Measurements from ENCODE around the gene MPL.

MPL gene

DNA sequence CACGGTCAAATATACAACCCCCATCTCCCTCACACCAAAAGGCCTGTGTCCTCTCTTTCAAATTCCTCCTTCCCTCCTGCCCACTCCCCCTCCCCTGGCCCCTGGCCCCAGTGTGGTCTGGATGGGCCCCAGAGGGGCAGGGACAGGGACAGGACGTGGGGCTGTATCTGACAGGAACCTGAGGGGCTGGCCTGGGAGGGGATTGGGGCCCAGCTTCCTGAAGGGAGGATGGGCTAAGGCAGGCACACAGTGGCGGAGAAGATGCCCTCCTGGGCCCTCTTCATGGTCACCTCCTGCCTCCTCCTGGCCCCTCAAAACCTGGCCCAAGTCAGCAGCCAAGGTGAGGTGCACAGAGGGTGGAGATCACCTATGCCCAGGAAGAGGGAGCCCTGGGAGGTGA, at the start of gene MPL:
Gene MPL, plus strand, starts transcription at position 231 of the 400 bp plus-strand sequence. Its CDS starts 31 bp downstream, at position 262.
- TF ChIP-seq CTCF (IDR thresholded peaks at IDR 0.05; ENCODE audit: low read depth, low read length) = no peak
- no peak within 1 kb of the TSS for H3K4me3 ChIP-seq (ENCODE audit: low read depth, low read length)

- no peak overlapping the region for H3K4me3 ChIP-seq (ENCODE audit: low read depth, low read length)
- TF ChIP-seq CTCF (IDR thresholded peaks at IDR 0.05; ENCODE audit: low read depth, low read length) = no peak
These were observed 49.4 kb upstream of the MPL start for GRCh38 chr1:43288058-43288784.

DNA sequence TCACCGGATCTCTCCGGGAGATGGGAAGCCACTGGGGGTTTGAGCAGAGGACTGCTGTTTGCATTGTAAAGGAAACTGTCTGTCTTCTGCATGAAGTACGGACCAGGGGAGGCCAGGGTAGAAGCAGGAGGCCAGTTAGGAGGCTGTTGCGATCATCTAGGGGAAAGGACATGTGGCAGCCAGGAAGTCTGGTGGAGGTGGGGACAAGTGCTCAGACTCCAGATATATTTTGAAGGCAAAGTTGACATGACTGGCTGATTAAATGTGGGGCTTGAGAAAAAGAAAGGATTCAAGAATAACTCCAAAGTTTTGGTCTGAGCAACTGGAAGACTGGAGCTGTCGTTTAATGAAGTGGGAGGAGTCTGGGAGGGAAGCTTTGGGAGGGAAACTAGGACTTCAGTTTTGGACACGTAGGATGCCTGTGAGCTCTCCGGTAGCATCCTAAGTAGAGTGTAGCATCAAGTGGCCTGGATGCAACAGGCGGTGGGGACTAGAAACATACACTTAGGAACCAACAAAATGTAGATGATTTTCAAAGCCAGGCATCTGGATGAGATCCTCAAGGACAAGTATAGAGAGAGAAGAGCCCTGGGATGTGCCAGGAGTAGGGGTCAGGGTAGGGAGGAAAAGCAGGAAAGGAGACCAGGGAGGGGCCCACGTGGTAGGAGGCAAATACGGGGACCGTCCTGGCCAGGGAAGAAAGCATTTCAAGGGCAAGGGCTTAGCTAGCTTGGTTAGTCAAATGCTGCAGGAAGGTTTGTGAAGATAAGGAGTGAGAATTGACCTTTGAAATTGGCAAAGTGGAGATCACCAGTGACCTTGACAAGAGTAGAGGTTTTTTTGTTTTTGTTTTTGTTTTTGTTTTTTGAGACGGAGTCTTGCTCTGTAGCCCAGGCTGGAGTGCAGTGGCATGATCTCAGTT, 48.6 kb upstream of the MPL start:
- no peak overlapping the region for H3K4me3 ChIP-seq (ENCODE audit: low read depth, low read length)
- no peak for TF ChIP-seq CTCF (IDR thresholded peaks at IDR 0.05; ENCODE audit: low read depth, low read length)

- TF ChIP-seq CTCF (IDR thresholded peaks at IDR 0.05; ENCODE audit: low read depth, low read length) = no peak
- no peak overlapping the region for H3K4me3 ChIP-seq (ENCODE audit: low read depth, low read length)
These were observed 45.4 kb upstream of the MPL start for GRCh38 chr1:43292216-43292615.

DNA sequence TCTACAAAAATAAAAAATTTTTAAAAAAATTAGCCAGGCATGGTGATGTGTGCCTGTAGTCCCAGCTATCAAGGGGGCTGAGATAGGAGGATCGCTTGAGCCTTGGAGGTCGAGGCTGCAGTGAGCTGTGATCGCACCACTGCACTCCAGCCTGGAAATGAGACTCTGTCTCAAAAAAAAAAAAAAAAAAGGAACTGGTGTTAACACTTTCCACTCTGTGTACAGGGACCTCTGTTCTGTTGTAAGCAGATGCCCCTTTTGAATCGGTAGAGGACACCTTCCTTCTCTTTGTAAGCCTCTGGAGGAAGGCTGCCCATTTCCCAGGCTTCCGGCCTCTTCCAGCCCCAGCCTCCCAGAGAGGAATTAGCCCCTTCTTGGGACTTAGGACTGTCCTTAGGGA, 44.9 kb upstream of the MPL start:
- no peak for TF ChIP-seq CTCF (IDR thresholded peaks at IDR 0.05; ENCODE audit: low read depth, low read length)
- H3K4me3 ChIP-seq (ENCODE audit: low read depth, low read length) = no peak overlapping the region

GRCh38 chr1:43293176-43293575, 44.4 kb upstream of the MPL start:
- no peak for TF ChIP-seq CTCF (IDR thresholded peaks at IDR 0.05; ENCODE audit: low read depth, low read length)
- H3K4me3 ChIP-seq (ENCODE audit: low read depth, low read length) = no peak overlapping the region
